GM12878 (cell line): ENCODE measurements around the gene SOX3. TPM values are rescaled to one million over a fixed set of nuclear protein-coding genes. Genes with fewer than 3 reads are reported as not detected.

Experiments used
- ATAC-seq: fragments of 200-7000 bp; cut with Tn5 transposase; 3 replicates; pipeline ENCODE4 v1.9.1; 2020; ENCODE audit warnings: mild to moderate bottlenecking, moderate library complexity
- BruUV-seq: library from RNA; stranded (reverse); fragments of 400-500 nt; replicated peaks from 2 replicates; lab custom pipeline; 2021; lab: Mats Ljungman, UMichigan
- CTCF ChIA-PET: fragments of 300-600 bp; sonication (Branson Sonifier 250); formaldehyde crosslinking; extraction: SDS; loops from one replicate; lab custom pipeline; 2021; ENCODE audit warnings: inconsistent platforms; lab: Yijun Ruan, JAX
- POLR2A ChIA-PET: fragments of 350-600 bp; formaldehyde crosslinking; extraction: SDS; loops from one replicate; lab custom pipeline; 2021; ENCODE audit warnings: inconsistent platforms; lab: Charles Lee
- RAD21 ChIA-PET: fragments of 300-600 bp; sonication (Branson Sonifier 250); formaldehyde crosslinking; loops from one replicate; lab custom pipeline; 2023; ENCODE audit warnings: antibody characterized with exemption; ENCODE audit not compliant: unreplicated experiment; lab: Charles Lee
- SMC1A ChIA-PET: fragments of 300-600 bp; sonication (Branson Sonifier 250); formaldehyde crosslinking; loops from one replicate; lab custom pipeline; 2023; ENCODE audit not compliant: unreplicated experiment, uncharacterized antibody; lab: Charles Lee
- DNase-seq: peaks from one replicate; pipeline ENCODE4 v3.0.0-alpha.2; 2011; ENCODE audit warnings: low read depth, low spot score
- FAIRE-seq: peaks from 3 replicates; lab custom pipeline; 2011; peaks lifted over from hg19 to GRCh38; lab: Jason Lieb, UNC
- H2AFZ ChIP-seq: 2 replicates; pipeline ENCODE4 v1.6.0; 2011; ENCODE audit warnings: low read depth, low read length, control low read depth; ENCODE audit not compliant: control insufficient read depth
- H3K27ac ChIP-seq: 2 replicates; pipeline ENCODE4 v1.5.1; 2011; ENCODE audit warnings: control low read depth; ENCODE audit not compliant: control insufficient read depth, insufficient read depth
- H3K27me3 ChIP-seq, 2 experiments: replicated peaks in 1 of 2; 2 replicates each; pipeline versions ENCODE4 v1.6.0 to v1.6.1; 2011; ENCODE audit warnings: low read length in 1 of 2; ENCODE audit not compliant: control insufficient read depth in 2 of 2, insufficient read depth in 2 of 2
- H3K36me3 ChIP-seq, 2 experiments: 2 replicates each; pipeline ENCODE4 v1.5.1; 2011; ENCODE audit warnings: low read length in 1 of 2; ENCODE audit not compliant: control insufficient read depth in 2 of 2, insufficient read depth in 2 of 2
- H3K4me1 ChIP-seq: 2 replicates; pipeline ENCODE4 v1.6.1; 2011; ENCODE audit warnings: mild to moderate bottlenecking, low read length, moderate library complexity, mixed read lengths; ENCODE audit not compliant: control insufficient read depth, insufficient read depth
- H3K4me2 ChIP-seq: 2 replicates; pipeline ENCODE4 v1.6.0; 2011; ENCODE audit warnings: control low read depth; ENCODE audit not compliant: control insufficient read depth, insufficient read depth
- H3K4me3 ChIP-seq: fragments of 200-600 bp; sonication (generic); 2 replicates; pipeline ENCODE4 v1.5.1; 2016
- H3K79me2 ChIP-seq: 2 replicates; pipeline ENCODE4 v1.6.0; 2011; ENCODE audit warnings: low read length; ENCODE audit not compliant: control insufficient read depth, insufficient read depth
- H3K9ac ChIP-seq: 2 replicates; pipeline ENCODE4 v1.8.0; 2011; ENCODE audit warnings: low read length, control low read depth, mixed read lengths; ENCODE audit not compliant: control insufficient read depth, insufficient read depth
- H3K9me3 ChIP-seq: replicated peaks from 3 replicates; pipeline ENCODE4 v1.5.1; 2011; ENCODE audit warnings: mild to moderate bottlenecking, low read length; ENCODE audit not compliant: control insufficient read depth, insufficient read depth
- H4K20me1 ChIP-seq: 2 replicates; pipeline ENCODE4 v1.6.0; 2011; ENCODE audit not compliant: control insufficient read depth, insufficient read depth
- ATF7 ChIP-seq: fragments of 450-650 bp; IDR thresholded peaks from 2 replicates; pipeline ENCODE4 v1.6.1; 2016; ENCODE audit warnings: low read depth, mild to moderate bottlenecking
- ZBED1 ChIP-seq: IDR thresholded peaks from 2 replicates; pipeline ENCODE4 v1.6.1; 2016; ENCODE audit warnings: borderline replicate concordance
- ZNF217 ChIP-seq: fragments of 450-650 bp; IDR thresholded peaks from 2 replicates; pipeline ENCODE4 v1.6.1; 2017; ENCODE audit warnings: antibody characterized with exemption, mild to moderate bottlenecking
- in situ Hi-C: fragments of 300-500 bp; cut with MboI; formaldehyde crosslinking; loops from 9 replicates; pipeline ENCODE4 v1.14.3; 2018; ENCODE audit warnings: mixed read lengths
- intact Hi-C: fragments of 100-400 bp; cut with micrococcal nuclease; formaldehyde crosslinking; loops from one replicate; pipeline ENCODE4 v1.14.2; 2022; ENCODE audit not compliant: unreplicated experiment
- polyA plus RNA-seq, 11 experiments: library from polyadenylated mRNA; depleted of rRNA in 4 of 11; unstranded in 6 of 11; stranded (reverse) in 5 of 11; fragments of >200 nt; fragmentation: Nextera tagmentation in 4 of 11; fragmentation: Illumina TruSeq in 1 of 11; extraction: Ambion mirVana in 4 of 11; extraction: Trizol in 1 of 11; gene quantifications; 1 replicate in 1 of 11; 2 replicates in 10 of 11; pipeline versions ENCODE4 v1.2.1 to v1.2.3, GENCODE V29; 2011 to 2016; ENCODE audit warnings: inconsistent platforms in 2 of 11, missing spikeins in 2 of 11, low read depth in 1 of 11
- total RNA-seq, 4 experiments: library from RNA; depleted of rRNA in 3 of 4; stranded (reverse); fragments of >200 nt in 3 of 4; fragmentation: Illumina TruSeq in 1 of 4; extraction: Trizol in 1 of 4; gene quantifications; 2 replicates each; pipeline versions ENCODE4 v1.2.1 to v1.2.3, GENCODE V29; 2013 to 2021
- TF ChIP-seq, protein P1 (sequence below): fragments of 450-650 bp; IDR thresholded peaks from 2 replicates; pipeline ENCODE4 v1.6.1; 2017; ENCODE audit warnings: mild to moderate bottlenecking, low read depth, inconsistent platforms; ENCODE audit not compliant: poor library complexity, severe bottlenecking

Gene SOX3
- total and polyA plus RNA-seq, 10 of the 15 experiments (the other 5 are each of a cell fraction or from before 2014, with no cell fraction given) = not detected

DNA sequence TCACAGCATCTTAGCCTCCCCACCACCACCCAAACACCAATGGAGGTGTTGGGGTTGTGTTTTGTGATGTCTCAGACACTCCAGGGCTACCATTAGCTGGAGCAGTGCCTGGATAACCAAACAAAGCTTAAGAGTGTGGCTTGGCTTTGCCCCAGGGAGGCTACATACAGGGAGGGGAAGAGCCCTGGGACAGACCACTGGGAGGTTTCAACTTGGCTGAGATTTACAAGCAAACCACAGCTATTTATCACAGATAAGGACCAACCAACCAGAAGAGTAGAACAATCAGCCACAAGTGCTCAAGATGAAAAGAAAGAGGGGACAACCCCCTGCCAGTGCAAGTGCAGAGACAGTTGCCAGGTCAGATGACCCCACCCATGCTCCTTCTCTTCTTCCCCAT, 24.1 kb downstream of the SOX3 start:
- POLR2A ChIA-PET = no interaction called here
- intact Hi-C loops = no loop called here

GRCh38 chrX:140477987-140478386, 26.9 kb downstream of the SOX3 start:
- no peak overlapping the region for H3K4me3 ChIP-seq
- ChIA-PET SMC1A (no interaction called here), POLR2A (no interaction called here), RAD21 (no interaction called here), CTCF (no interaction called here)
- H4K20me1 ChIP-seq = no peaks in the 10 kb centered on the region
- ATAC-seq = no peak
- no peaks in the 10 kb centered on the region for H3K79me2 ChIP-seq
- H3K27ac ChIP-seq = no peak overlapping the region
- no peak for FAIRE-seq
- no peaks in the 10 kb centered on the region for H3K4me1 ChIP-seq
- H3K36me3 ChIP-seq = no peaks in the 10 kb centered on the region
- no peak for TF ChIP-seq ZBED1
- no peak for TF ChIP-seq ZNF217
- TF ChIP-seq, protein P1, sequence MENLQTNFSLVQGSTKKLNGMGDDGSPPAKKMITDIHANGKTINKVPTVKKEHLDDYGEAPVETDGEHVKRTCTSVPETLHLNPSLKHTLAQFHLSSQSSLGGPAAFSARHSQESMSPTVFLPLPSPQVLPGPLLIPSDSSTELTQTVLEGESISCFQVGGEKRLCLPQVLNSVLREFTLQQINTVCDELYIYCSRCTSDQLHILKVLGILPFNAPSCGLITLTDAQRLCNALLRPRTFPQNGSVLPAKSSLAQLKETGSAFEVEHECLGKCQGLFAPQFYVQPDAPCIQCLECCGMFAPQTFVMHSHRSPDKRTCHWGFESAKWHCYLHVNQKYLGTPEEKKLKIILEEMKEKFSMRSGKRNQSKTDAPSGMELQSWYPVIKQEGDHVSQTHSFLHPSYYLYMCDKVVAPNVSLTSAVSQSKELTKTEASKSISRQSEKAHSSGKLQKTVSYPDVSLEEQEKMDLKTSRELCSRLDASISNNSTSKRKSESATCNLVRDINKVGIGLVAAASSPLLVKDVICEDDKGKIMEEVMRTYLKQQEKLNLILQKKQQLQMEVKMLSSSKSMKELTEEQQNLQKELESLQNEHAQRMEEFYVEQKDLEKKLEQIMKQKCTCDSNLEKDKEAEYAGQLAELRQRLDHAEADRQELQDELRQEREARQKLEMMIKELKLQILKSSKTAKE = no peak
- BruUV-seq = no TSS peak
- H3K27me3 ChIP-seq = no peaks in the 10 kb centered on the region
- in situ Hi-C loops = no loop called here
- no peaks in the 10 kb centered on the region; the same call in 2 of the 3 replicates for H3K9me3 ChIP-seq
- intact Hi-C loops = no loop called here
- DNase-seq = no peak
- H2AFZ ChIP-seq = no peak overlapping the region
- H3K9ac ChIP-seq = no peak overlapping the region
- H3K4me2 ChIP-seq = no peak overlapping the region

More for the DNA sequence above, 24.1 kb downstream of the SOX3 start:
- FAIRE-seq = no peak
- Histone ChIP-seq H3K36me3 (no peaks in the 10 kb centered on the region), H3K4me1 (no peaks in the 10 kb centered on the region), H3K79me2 (no peaks in the 10 kb centered on the region), H3K9me3 (no peaks in the 10 kb centered on the region), H3K27ac (no peak overlapping the region), H4K20me1 (no peaks in the 10 kb centered on the region), H3K4me2 (no peak overlapping the region), H3K27me3 (no peaks in the 10 kb centered on the region), H3K9ac (no peak overlapping the region)
- in situ Hi-C loops = no loop called here
- no peak for ATAC-seq
- DNase-seq = no peak
- BruUV-seq = no TSS peak
- RAD21 ChIA-PET = no interaction called here
- TF ChIP-seq ATF7 = no peak
- TF ChIP-seq, all 136 proteins: peak for 0
- no peak overlapping the region for H2AFZ ChIP-seq
- SMC1A ChIA-PET = no interaction called here
- CTCF ChIA-PET = no interaction called here
- no peak overlapping the region for H3K4me3 ChIP-seq
